NCI-H1694 (cell line): ENCODE results near the gene CACNB4.
"Not testable (repeated sequence)": the region's sequence is repeated elsewhere in the genome, so short reads cannot be mapped to it uniquely, and the experiment has no call there.

Experiments used
- DNase-seq: peaks from one replicate; lab custom pipeline; 2025; lab: John Stamatoyannopoulos, UW

The CACNB4 gene

GRCh38 chr2:152019732-152020131, 79.1 kb downstream of the CACNB4 start:
- DNase-seq, result no peak

GRCh38 chr2:152016181-152017120, 82.4 kb downstream of the CACNB4 start:
- DNase-seq, result no peak

- no peak for DNase-seq
These were observed 83.3 kb downstream of the CACNB4 start for GRCh38 chr2:152015552-152015951.

- DNase-seq, result no peak
These were observed 86.1 kb downstream of the CACNB4 start for GRCh38 chr2:152012697-152013096.

GRCh38 chr2:152011724-152012123, 87.1 kb downstream of the CACNB4 start:
- DNase-seq, result no peak

GRCh38 chr2:152005607-152006006, 93.2 kb downstream of the CACNB4 start:
- no peak for DNase-seq

- not testable (repeated sequence) for DNase-seq
These were observed 95.6 kb downstream of the CACNB4 start for GRCh38 chr2:152003283-152003682.

GRCh38 chr2:151999053-151999452, 99.8 kb downstream of the CACNB4 start:
- peak; percentile 42 for DNase-seq

- DNase-seq, result no peak
These were observed 102.4 kb downstream of the CACNB4 start for GRCh38 chr2:151996243-151997003.

GRCh38 chr2:151995161-151995557, 103.7 kb downstream of the CACNB4 start:
- DNase-seq, result no peak

GRCh38 chr2:151994178-151994577, 104.7 kb downstream of the CACNB4 start:
- DNase-seq, result not testable (repeated sequence)

- DNase-seq, result no peak
These were observed 107.8 kb downstream of the CACNB4 start for GRCh38 chr2:151991010-151991409.

GRCh38 chr2:151989378-151989777, 109.5 kb downstream of the CACNB4 start:
- DNase-seq, result no peak

- no peak for DNase-seq
These were observed 111.4 kb downstream of the CACNB4 start for GRCh38 chr2:151987484-151987883.

GRCh38 chr2:151984424-151985083, 114.3 kb downstream of the CACNB4 start:
- DNase-seq, result no peak

- no peak for DNase-seq
These were observed 115.6 kb downstream of the CACNB4 start for GRCh38 chr2:151983221-151983620.

- DNase-seq, result no peak
These were observed 117.0 kb downstream of the CACNB4 start for GRCh38 chr2:151981886-151982285.

GRCh38 chr2:151979694-151980093, 119.2 kb downstream of the CACNB4 start:
- DNase-seq, result no peak

- no peak for DNase-seq
These were observed 120.1 kb downstream of the CACNB4 start for GRCh38 chr2:151978709-151979108.

- DNase-seq, result no peak
These were observed 121.2 kb downstream of the CACNB4 start for GRCh38 chr2:151977631-151978030.

GRCh38 chr2:151976945-151977353, 121.9 kb downstream of the CACNB4 start:
- DNase-seq, result no peak
